Smooth muscle cell (in vitro differentiated cells): Measurements from ENCODE around the gene GLRX. TPM values are rescaled to one million over a fixed set of nuclear protein-coding genes. Genes with fewer than 3 reads are reported as not detected.

Source experiments
- DNase-seq: peaks from one replicate; lab custom pipeline; 2025; ENCODE audit not compliant: unreplicated experiment; lab: John Stamatoyannopoulos, UW
- H2AFZ ChIP-seq: fragments of 200-600 bp; sonication (generic); 2 replicates; pipeline ENCODE4 v1.6.0; 2016; ENCODE audit warnings: antibody characterized with exemption, low read depth, mild to moderate bottlenecking
- H3F3A ChIP-seq: fragments of 200-600 bp; sonication (generic); 2 replicates; pipeline ENCODE4 v1.6.0; 2017; ENCODE audit warnings: antibody characterized with exemption, low read depth
- H3K27ac ChIP-seq: fragments of 200-600 bp; sonication (generic); 2 replicates; pipeline ENCODE4 v1.5.1; 2016; ENCODE audit warnings: low read depth, mild to moderate bottlenecking
- H3K27me3 ChIP-seq: fragments of 200-600 bp; sonication (generic); 2 replicates; pipeline ENCODE4 v1.6.1; 2016; ENCODE audit warnings: low read depth, mild to moderate bottlenecking
- H3K36me3 ChIP-seq: fragments of 200-600 bp; sonication (generic); 2 replicates; pipeline ENCODE4 v1.5.1; 2016; ENCODE audit warnings: low read depth
- H3K4me1 ChIP-seq: fragments of 200-600 bp; sonication (generic); 2 replicates; pipeline ENCODE4 v1.5.1; 2016; ENCODE audit warnings: low read depth
- H3K4me2 ChIP-seq: fragments of 200-600 bp; sonication (generic); 2 replicates; pipeline ENCODE4 v1.6.0; 2016; ENCODE audit warnings: mild to moderate bottlenecking
- H3K4me3 ChIP-seq: fragments of 200-600 bp; sonication (generic); 2 replicates; pipeline ENCODE4 v1.5.1; 2016; ENCODE audit warnings: mild to moderate bottlenecking
- H3K79me2 ChIP-seq: fragments of 200-600 bp; sonication (generic); 2 replicates; pipeline ENCODE4 v1.6.0; 2016; ENCODE audit warnings: low read depth, mild to moderate bottlenecking
- H3K9ac ChIP-seq: fragments of 200-600 bp; sonication (generic); 2 replicates; pipeline ENCODE4 v1.6.0; 2016; ENCODE audit warnings: low read depth
- H3K9me3 ChIP-seq: fragments of 200-600 bp; sonication (generic); replicated peaks from 2 replicates; pipeline ENCODE4 v1.5.1; 2016; ENCODE audit warnings: low read depth
- H4K20me1 ChIP-seq: fragments of 200-600 bp; sonication (generic); 2 replicates; pipeline ENCODE4 v1.6.0; 2016; ENCODE audit warnings: low read depth
- WGBS: methylation state at CpG from one replicate; pipeline ENCODE4 v1.1.7; 2016; ENCODE audit warnings: low lambda C conversion rate; 5-methylcytosine and 5-hydroxymethylcytosine counted together
- polyA plus RNA-seq: library from polyadenylated mRNA; unstranded; fragments of >200 nt; fragmentation: Nextera tagmentation; extraction: Ambion mirVana; gene quantifications from 2 replicates; pipeline ENCODE4 v1.2.1, GENCODE V29; 2016
- total RNA-seq: library from RNA; depleted of rRNA; stranded (reverse); fragments of >200 nt; gene quantifications from 2 replicates; pipeline ENCODE4 v1.2.3, GENCODE V29; 2014
- TF ChIP-seq, protein P1 (sequence below): fragments of 200-600 bp; sonication (generic); IDR thresholded peaks from 2 replicates; pipeline ENCODE4 v1.5.1; 2017; ENCODE audit warnings: borderline replicate concordance, mild to moderate bottlenecking, antibody characterized with exemption; ENCODE audit not compliant: insufficient read depth, poor library complexity, severe bottlenecking

The GLRX gene
- total and polyA plus RNA-seq, 2 experiments from 2014 or later: 50.8 to 95.7 TPM

DNA sequence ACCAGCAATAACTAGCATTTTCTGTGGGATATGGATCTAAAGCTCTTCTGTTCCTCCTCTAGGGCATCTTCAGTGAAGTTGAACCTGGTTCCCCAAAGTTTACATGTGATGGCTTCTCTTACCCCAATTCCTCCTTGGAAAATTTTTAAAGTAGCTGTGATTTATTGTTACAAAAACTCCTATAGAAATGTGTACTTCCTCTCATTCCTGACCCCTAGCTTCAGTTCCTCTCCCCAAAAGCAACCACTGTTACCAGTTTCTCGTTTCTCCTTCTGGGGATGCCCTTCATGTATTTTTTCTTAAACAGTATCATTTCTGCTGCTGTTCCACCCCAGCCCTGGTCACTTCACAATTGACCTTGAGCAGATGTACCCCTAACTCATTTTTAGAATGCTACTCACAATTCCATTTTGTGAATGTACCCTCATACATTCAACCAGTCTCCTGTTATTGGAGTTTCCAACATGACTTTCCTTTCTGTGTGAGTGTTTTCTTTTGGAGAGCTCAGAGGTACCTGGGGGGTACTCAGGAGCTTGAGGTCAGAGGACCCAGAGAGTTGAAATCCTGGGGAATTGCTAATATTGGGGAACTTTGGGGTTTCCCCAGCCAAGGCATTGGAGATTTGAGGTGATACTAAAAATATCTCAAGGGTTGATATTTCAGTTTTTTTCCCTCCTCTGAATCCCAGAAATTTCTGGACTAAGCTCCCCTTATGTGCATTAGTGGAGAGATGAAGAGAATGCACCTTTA lies 18.6 kb upstream of the GLRX start:
- WGBS: 90% methylated on average over 1 of the region's 1 CpG
- Histone ChIP-seq H2AFZ (no peak overlapping the region), H3K27ac (no peak overlapping the region), H4K20me1 (no peaks in the 10 kb centered on the region), H3K4me2 (no peak overlapping the region), H3K4me3 (no peak overlapping the region), H3K9me3 (no peaks in the 10 kb centered on the region), H3F3A (no peaks in the 10 kb centered on the region), H3K9ac (no peak overlapping the region), H3K79me2 (no peaks in the 10 kb centered on the region), H3K36me3 (no peaks in the 10 kb centered on the region), H3K27me3 (no peaks in the 10 kb centered on the region), H3K4me1 (no peaks in the 10 kb centered on the region)
- TF ChIP-seq, protein P1, sequence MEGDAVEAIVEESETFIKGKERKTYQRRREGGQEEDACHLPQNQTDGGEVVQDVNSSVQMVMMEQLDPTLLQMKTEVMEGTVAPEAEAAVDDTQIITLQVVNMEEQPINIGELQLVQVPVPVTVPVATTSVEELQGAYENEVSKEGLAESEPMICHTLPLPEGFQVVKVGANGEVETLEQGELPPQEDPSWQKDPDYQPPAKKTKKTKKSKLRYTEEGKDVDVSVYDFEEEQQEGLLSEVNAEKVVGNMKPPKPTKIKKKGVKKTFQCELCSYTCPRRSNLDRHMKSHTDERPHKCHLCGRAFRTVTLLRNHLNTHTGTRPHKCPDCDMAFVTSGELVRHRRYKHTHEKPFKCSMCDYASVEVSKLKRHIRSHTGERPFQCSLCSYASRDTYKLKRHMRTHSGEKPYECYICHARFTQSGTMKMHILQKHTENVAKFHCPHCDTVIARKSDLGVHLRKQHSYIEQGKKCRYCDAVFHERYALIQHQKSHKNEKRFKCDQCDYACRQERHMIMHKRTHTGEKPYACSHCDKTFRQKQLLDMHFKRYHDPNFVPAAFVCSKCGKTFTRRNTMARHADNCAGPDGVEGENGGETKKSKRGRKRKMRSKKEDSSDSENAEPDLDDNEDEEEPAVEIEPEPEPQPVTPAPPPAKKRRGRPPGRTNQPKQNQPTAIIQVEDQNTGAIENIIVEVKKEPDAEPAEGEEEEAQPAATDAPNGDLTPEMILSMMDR: no peak
- DNase-seq: no peak

DNA sequence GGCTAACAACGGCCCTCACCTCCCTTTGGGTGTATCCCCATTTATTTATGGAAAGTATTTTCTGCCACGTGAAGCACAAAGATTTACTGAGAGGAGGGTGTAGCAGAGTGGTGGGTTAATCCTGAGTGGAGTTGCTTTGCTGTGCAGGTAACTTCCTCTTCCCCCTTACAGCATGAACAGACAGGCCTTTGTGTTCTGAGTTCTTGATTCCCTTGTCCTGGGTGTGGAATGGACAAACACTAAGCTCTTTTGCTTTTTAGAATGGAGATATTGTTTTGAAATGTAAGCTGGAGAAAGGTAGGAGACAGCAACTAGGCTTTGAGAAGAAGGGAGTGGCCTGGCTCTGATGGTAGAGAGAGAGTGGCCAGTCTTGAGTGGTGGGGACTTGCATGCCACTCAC lies 17.1 kb upstream of the GLRX start:
- H3K4me1 ChIP-seq: peaks cover 4% of the 10 kb centered on the region
- H3K36me3 ChIP-seq: no peaks in the 10 kb centered on the region
- H3F3A ChIP-seq: no peaks in the 10 kb centered on the region
- no peak for DNase-seq
- TF ChIP-seq, protein P1: no peak
- no peak overlapping the region for H3K4me2 ChIP-seq
- H3K9me3 ChIP-seq: no peaks in the 10 kb centered on the region
- no peaks in the 10 kb centered on the region for H4K20me1 ChIP-seq
- H2AFZ ChIP-seq: no peak overlapping the region
- no peaks in the 10 kb centered on the region for H3K79me2 ChIP-seq
- H3K4me3 ChIP-seq: no peak overlapping the region
- no peak overlapping the region for H3K27ac ChIP-seq
- H3K27me3 ChIP-seq: no peaks in the 10 kb centered on the region
- H3K9ac ChIP-seq: no peak overlapping the region
- WGBS: 88% methylated on average over 2 of the region's 2 CpGs

DNA sequence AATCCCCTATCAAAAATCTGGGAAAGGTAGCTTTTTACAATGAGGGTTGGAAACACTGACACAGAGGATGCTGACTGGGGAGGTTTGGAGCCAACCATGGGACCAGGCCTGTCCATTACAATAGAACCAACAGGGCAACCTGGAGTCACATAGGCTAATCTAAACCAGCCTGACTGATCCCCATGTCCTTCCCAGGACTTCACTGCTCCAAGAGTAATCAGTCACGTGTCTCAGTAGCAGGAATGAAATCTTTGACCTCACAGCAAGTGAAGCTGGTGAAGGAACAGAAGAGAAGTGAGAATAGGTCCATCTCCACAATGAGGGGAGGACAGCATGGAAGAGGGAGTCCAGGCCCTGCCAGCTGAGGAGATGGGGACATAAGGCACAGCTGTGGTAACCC lies 16.0 kb upstream of the GLRX start:
- Histone ChIP-seq H3K4me2 (no peak overlapping the region), H2AFZ (no peak overlapping the region)
- 77% methylated on average over 1 of the region's 1 CpG for WGBS

More for the DNA sequence above, 16.0 kb upstream of the GLRX start:
- no peaks in the 10 kb centered on the region for H4K20me1 ChIP-seq
- peaks cover 4% of the 10 kb centered on the region for H3K4me1 ChIP-seq
- no peak for DNase-seq
- H3K4me3 ChIP-seq: no peak overlapping the region
- no peaks in the 10 kb centered on the region for H3K27me3 ChIP-seq
- no peaks in the 10 kb centered on the region for H3F3A ChIP-seq
- H3K36me3 ChIP-seq: no peaks in the 10 kb centered on the region
- TF ChIP-seq, protein P1: no peak
- no peaks in the 10 kb centered on the region for H3K79me2 ChIP-seq
- no peaks in the 10 kb centered on the region for H3K9me3 ChIP-seq
- H3K9ac ChIP-seq: no peak overlapping the region
- H3K27ac ChIP-seq: no peak overlapping the region
